RPMI8226 (cell line): ENCODE measurements around the gene GPC2.
A peak's percentile ranks its signal among the peaks of the same experiment; 100 is the strongest.
"Not testable (repeated sequence)": the region's sequence is repeated elsewhere in the genome, so short reads cannot be mapped to it uniquely, and the experiment has no call there.

ENCODE experiments used
- DNase-seq: peaks from one replicate; pipeline ENCODE4 v3.0.0-alpha.2; 2015

The GPC2 gene

DNA sequence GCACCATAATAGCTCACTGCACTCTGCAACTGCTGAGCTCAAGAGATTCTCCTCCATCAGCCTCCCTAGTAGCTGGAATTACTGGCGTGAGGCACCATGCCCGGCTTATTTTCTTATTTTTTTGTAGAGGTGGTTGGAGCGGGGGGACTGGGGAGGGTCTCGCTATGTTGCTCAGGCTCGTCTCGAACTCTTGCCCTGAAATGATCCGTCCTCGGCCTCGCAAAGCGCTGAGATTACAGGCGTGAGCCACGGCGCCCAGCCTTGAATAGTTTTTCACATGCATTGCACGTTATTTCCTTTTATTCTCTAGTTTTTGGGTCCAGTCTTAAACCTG lies 29.0 kb downstream of the GPC2 start:
- no peak for DNase-seq

DNA sequence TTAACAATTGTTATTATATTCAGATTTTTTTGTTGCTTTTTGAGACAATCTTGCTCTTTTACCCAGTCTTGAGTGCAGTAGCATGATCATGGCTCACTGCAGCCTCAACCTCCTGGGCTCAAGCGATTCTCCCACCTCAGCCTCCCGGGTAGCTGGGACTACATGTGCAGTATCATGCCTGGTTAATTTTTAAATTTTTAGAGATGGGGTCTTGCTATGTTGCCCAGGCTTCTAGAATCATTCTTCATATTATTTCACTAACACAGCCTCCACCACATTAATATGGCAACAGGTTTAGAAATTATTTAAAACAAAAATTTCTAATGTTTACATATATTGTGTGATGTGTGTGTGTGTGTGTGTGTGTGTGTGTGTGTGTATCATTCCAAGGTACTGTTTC lies 29.9 kb downstream of the GPC2 start:
- DNase-seq: no peak

DNA sequence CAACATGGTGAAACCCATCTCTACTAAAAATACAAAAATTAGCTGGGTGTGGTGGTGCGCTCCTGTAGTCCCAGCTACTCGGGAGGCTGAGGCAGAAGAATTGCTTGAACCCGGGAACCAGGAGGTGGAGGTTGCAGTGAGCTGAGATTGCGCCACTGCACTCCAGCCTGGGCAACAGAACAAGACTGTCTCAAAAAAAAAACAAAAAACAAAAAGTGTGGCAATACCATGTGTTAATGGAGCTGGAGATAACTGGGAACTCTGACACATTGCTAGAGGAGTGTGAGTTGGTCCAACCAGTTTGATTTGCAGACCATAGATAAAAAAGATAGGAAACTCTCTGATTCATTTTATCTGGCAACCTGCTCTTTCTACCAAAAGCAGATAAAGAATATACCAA lies 30.8 kb downstream of the GPC2 start:
- DNase-seq: not testable (repeated sequence)

DNA sequence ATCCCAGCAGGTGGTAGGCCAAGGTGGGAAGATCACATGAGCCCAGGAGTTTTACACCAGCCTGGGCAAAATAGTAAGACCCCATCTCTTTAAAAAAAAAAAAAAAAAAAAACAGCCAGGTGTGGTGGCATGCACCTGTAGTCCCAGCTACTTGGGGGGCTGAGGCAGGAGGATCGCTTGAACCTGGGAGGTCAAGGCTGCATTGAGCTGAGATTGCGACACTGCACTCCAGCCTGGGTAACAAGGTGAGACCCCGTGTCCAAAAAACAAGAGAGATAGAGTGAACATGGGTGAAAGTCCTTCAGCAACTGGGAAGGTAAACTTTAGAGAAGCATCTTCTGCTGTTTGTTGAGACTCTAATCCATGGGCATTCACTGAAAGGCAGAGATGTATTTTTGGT lies 34.7 kb downstream of the GPC2 start:
- DNase-seq: no peak

DNA sequence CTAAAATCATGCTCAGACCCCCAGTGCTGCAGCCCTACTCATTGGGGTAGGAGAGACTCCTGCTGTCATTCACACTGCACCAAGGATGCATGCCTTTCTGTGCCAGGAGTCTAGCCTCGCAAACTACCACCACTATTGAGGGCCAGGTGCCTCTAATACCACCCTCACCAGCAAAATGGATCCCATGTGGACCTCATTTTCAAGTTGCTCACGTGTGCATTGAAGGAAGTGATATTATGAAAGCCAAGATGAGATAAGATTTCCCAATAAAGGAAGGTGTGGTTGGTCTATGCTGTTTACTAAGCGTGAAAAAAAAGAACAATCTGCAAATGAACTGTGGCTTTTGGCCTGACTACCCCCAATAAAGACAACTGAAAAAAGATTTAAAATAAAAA lies 35.6 kb downstream of the GPC2 start:
- no peak for DNase-seq

DNA sequence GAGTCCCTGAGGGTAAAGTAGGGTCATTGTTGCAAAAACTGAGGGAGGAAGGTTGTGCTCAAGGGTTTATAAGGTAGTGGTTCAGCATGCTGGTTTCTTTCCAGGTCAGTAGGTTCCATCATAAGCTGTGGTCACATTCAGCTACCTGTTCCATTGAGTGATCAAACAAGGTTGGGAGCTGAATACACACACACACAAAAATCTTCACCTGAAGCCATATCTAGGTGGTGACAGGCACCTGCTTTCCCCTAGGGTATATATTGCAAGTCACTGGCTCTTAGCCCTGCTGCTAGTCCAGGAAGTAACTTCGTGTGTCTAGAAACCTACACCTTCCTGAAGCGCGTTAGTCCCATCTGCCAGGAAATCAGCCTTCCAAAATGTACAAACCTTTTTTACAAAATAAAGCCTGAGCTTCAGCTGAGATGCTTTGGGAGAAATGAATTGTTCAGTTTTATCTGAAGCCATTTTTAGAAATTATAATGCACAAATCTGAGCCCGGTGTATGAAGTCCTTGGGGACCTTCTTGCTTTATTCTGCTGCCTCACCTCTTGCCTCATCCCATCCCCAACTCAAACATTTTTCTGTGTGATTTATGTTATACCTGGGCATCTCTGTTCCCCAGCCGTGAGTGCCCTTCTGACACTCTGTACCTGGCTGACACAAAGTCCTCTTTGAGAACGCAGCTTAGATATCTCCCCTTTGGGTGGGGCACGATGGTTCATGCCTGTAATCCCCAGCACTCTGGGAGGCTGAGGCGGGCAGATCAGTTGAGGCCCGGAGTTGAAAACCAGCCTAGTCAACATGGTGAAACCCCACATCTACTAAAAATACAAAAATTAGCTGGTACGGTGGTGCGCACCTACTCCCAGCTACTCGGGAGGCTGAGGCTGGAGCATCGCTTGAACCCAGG lies 39.1 kb downstream of the GPC2 start:
- peak; percentile 61 for DNase-seq

DNA sequence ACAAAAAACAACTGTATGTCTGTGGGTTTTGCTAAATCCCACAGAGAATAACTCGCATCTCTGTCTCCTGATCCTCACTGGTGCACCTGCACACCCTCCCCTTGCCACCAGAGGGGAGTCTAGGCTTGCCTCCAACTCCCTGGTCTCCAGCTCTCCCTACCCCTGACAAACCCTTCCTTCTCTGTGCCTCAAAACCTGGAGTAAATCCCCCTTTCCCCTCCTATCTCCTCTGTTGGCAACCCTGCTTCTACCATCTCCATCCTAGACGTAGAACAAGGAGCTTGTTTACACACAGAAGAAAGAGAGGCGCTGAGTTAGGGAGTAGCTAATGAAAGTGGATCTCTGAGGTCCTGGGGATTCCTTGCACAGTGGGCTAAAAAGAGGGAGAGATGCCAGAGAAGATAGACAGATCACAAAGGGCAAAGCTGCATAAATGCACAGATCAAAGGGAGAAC lies 44.5 kb downstream of the GPC2 start:
- peak; percentile 81 for DNase-seq

DNA sequence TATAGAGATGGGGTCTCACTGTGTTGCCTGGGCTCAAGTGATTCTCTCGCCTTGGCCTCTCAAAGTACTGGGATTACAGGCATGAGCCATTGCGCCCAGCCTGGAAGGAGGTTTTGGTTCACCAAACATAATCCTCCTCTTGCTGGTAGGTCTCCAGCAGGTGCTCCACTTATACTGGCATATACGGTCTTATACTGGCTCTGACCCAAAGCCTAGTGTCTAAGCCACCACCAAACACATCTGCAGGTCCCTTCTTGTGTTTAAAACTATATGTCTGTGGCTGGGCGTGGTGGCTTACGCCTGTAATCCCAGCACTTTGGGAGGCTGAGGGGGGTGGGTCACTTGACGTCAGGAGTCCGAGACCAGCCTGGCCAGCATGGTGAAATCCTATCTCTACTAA lies 45.1 kb downstream of the GPC2 start:
- DNase-seq: peak; percentile 55

DNA sequence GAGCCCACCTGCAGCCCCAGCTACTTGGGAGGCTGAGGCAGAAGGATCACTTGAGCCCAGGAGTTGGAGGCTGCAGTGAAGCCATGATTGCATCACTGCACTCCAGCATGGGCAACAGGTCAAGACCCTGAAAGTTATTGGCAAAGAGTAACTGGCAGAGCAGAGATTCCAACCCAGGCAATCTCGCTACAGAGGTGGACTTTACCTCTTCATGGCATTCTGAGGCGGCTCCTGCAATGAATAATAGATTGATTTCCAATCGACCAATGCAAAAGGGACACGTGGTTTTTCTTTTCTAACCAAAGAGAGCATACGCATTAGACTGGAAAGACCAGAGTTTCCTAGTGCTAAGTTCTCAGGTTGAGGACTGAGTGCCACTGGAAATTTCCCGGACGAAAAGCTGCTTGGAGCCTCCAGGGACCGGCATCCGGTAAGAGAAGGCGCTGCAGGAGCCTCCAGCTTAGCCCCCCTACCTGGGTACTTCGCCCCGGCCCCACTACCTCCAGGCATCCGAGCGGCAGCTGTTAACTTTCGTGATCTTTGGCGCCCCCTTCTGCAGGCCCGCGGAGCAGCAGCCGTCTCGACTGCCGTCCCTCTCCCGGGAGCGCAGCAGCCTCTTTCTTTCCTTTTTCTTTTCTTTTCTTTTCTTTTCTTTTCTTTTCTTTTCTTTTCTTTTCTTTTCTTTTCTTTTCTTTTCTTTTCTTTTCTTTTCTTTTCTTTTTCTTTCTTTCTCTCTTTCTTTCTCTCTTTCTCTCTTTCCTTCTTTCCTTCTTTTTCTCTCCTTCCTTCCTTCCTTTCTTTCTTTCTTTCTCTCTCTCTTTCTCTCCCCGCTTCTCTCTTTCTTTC lies 46.4 kb downstream of the GPC2 start:
- DNase-seq: peak; percentile 91

DNA sequence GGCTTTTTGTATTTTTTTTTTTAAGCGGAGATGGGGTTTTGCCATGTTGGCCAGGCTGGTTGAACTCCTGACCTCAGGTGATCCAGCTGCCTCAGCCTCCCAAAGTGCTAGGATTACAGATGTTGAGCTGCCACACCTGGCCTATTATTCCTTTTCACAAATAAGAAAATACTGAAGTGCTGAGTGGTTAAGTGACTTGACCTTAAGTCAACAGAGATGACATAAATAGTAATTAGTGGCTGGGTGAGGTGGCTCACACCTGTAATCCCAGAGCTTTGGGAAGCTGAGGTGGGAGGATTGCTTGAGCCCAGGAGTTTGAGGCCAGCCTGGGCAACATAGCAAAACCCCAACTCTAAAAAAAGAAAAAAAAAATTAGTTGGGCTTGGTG lies 47.0 kb downstream of the GPC2 start:
- peak; percentile 90 for DNase-seq

DNA sequence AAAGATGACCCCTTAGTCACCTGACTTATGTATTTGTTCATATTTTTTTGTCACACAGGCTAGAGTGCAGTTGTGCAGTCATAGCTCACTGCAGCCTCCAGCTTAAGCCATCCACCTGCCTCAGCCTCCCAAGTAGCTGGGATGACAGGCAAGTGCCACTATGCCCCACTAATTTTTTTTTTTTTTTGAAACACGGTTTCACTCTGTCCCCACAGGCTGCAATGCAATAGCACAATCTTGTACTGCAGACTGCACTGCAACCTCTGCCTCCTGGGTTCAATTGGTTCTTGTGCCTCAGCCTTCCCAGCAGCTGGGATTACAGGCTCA lies 48.6 kb downstream of the GPC2 start:
- DNase-seq: peak; percentile 63

DNA sequence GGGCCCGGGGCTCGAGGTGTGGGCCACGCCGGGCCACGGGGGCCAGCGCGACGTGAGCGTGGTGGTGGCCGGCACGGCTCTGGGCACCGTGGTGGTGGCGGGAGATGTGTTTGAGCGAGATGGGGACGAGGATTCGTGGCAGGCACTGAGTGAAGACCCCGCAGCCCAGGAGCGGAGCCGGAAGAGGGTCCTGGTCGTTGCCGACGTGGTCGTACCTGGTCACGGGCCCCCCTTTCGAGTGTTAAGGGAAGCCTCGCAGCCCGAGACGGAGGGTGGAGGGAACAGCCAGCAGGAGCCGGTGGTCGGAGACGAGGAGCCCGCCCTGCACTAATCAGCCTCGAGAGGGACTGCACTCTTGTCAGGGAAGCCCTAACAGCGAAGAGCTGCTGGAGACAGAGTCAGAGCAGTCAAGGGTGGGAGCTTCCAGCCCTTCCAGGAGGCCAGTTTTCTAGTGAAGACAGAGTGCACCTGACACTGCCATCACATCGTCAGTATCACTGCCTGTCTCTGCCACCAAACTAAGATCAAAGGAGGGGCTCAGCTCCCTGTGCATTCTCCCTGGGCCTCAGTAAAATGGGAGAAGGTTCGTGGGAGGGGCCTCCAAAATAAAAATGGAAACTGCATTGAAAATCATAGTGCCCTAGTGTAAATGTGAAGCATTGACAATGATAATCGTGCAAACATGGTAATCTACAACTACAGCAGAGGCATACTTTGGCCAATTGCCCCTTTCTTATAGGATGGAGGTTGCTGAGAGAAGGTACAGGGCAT lies 49.1 kb downstream of the GPC2 start:
- peak; percentile 66 for DNase-seq

DNA sequence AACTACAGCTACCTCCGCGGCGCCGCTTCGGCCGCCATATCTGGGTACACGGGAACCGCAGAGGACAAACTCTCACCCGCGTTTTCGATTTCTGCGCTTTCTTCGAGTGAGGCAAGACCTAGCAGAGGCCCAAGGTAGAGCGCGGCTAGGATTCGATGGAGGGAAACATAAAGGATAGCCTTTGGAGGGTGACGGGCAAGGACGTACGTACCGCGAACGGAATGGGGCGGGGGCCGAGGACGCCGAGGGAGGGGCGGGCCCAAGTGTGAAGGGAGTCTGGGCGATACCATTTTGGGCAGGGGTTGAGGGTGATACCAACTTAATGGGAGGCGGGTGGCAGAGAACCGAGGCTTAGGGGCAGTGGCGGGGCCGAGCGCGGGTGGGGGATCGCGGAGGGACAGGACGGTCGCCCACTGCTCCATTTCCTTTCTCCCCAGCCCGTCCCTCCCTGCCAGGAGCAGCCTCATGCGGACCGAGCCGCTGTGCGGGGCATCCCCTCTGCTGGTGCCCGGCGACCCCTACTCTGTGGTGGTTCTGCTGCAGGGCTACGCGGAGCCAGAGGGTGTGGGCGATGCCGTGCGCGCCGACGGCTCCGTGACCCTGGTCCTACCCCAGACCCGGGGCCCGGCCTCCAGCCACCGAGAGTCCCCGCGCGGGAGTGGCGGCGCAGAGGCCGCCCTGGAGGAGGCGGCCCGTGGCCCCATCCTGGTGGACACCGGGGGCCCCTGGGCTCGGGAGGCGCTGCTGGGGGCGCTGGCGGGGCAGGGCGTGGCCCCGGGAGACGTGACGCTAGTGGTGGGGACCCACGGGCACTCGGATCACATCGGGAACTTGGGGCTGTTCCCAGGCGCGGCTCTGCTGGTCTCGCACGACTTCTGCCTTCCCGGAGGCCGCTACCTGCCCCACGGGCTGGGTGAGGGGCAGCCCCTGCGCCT lies 50.0 kb downstream of the GPC2 start, which contains the start of gene MBLAC1:
Gene MBLAC1 (plus strand): TSS at position 37 of the 935 bp plus-strand sequence. CDS start 429 bp downstream, at position 466.
- peak; percentile 98 for DNase-seq

DNA sequence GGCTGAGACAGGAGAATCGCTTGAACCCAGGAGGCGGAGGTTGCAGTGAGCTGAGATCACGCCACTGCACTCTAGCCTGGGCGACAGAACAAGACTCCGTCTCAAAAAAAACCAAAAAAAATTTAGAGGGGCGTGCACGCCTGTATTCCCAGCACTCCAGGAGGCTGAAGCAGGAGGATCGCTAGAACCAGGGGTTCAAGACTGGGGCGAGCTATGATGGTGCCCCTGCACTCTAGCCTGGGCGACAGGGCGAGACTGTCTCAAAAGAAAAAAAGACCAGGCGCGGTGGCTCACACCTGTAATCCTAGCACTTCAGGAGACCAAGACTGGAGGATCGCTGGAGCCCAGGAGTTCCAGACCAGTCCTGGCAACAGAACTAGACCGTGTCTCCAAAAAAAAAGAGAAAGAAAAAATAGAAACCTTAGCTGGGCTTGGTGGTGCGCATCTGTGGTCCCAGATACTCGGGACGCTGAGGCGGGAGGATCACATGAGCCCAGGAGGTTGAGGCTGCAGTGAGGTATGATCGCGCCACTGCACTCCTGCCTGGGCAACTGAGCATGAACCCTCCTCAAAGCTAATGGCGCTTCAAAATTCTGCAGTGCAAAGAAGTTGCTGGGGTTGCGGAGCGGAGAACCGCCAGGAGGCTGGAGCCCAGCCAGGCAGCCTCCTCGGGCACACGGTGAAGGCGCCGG lies 50.8 kb downstream of the GPC2 start:
- DNase-seq: no peak

DNA sequence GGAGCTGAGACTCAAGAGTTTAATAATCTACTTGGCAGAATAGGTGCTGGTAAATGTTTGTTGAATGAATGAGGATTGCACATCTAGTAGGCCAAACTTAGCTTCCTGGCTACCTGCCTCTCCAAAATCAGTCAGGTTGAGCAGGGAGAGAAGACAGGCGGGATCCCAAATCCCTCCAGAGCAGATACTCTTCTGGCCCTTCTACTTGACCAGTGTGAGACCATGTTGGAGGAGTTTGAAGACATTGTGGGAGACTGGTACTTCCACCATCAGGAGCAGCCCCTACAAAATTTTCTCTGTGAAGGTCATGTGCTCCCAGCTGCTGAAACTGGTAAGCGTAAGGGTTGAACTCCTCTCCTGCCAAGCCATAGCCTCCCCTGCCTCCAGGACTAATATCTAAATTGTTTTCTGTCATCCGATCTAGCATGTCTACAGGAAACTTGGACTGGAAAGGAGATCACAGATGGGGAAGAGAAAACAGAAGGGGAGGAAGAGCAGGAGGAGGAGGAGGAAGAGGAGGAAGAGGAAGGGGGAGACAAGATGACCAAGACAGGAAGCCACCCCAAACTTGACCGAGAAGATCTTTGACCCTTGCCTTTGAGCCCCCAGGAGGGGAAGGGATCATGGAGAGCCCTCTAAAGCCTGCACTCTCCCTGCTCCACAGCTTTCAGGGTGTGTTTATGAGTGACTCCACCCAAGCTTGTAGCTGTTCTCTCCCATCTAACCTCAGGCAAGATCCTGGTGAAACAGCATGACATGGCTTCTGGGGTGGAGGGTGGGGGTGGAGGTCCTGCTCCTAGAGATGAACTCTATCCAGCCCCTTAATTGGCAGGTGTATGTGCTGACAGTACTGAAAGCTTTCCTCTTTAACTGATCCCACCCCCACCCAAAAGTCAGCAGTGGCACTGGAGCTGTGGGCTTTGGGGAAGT lies 52.6 kb downstream of the GPC2 start:
- DNase-seq: no peak

DNA sequence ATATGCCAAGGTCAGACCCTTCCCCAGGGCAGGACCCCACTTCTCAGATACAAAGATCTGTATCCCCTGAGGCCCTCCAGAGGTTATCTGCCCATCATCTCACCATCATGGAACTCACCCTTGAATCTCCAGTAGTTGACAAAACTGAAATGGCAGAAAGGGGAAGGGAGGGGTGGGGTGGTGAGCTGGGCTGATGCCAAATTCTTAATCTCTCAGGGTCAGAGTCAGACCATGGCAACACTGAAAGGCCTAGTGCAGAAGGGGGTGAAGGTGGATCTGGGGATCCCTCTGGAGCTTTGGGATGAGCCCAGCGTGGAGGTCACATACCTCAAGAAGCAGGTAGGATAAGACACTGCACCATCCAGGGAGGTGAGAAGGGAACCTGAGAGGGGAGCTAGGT lies 54.6 kb downstream of the GPC2 start:
- DNase-seq: no peak

DNA sequence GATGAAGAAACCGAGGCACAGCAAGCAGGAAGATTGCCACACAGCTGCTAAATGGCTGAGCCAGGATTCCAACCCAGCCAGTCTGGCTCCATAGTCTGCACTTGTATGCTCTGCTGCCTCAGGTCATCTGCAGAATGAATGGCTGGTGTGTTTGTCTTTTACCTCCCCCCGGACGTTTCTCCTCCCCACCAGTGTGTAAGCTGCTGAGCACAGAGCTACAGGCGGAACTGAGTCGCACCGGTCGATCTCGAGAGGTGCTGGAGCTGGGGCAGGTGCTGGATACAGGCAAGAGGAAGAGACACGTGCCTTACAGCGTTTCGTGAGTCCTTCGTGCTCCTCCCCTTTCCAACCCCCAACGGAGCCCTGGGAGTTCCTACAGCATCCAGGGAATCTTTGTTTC lies 55.1 kb downstream of the GPC2 start:
- DNase-seq: no peak

DNA sequence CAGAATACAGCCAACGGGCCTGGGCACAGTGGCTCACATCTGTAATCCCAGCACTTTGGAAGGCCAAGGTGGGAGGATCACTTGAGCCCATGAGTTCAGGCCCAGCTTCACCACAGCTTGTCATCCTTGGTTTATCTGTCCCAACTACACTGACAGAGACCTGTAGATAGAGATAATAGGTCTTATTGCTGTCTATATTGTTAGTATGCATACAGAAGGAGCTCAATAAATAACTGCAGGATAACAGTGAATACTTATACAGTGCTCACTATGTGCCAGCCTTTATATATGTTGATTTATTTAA lies 56.5 kb downstream of the GPC2 start:
- no peak for DNase-seq

DNA sequence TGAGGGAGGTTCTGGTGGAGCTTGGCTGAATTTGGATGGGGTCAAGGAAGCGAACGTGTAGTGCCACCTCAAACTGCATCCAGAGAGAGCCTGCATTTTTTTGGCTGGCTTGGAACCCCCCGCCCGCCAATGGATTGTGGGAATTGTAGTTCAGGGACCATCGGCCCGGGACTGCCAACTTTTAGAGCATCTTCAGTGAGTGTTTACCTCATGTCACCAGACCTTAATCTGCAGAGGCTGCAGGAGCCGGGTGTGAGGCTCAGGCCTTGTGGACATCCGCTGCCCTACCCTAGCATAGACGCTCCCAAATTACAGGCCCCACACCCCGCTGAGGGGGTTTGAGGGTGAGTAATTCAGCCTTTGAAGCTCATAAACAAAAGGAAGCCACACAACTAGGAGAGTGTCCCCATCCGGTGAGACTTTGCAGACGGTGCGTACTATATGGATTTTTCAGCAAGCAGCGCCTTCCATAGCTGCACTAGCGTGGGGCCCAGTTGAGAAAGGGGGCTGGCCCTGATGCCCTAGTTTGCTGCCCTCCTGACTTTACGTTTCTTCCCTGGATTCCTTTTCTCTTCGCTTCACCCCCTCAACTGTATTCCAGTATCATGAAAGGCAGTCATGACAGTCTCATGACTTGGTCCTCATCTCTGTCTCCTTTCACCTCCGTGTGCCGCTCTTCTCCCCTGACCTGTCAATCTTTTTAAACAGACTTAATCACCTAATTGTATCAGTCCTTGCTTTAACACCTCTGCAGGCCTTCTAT lies 57.0 kb downstream of the GPC2 start:
- peak; percentile 83 for DNase-seq
